OCI-LY3 (cell line): ENCODE measurements around the gene MIDN.

Source experiments
- H2AFZ ChIP-seq: fragments of 200-600, 300-600 bp; shearing (Covaris generic); 2 replicates; pipeline ENCODE4 v1.6.0; 2014; ENCODE audit warnings: antibody characterized with exemption, low read depth, low read length
- H3K27ac ChIP-seq: fragments of 200-600, 300-600 bp; sonication (generic); 2 replicates; pipeline ENCODE4 v1.5.1; 2014; ENCODE audit warnings: mild to moderate bottlenecking, low read length, moderate library complexity, mixed read lengths
- H3K27me3 ChIP-seq: fragments of 200-600, 300-600 bp; sonication (generic); 2 replicates; pipeline ENCODE4 v1.6.1; 2014; ENCODE audit warnings: low read depth, low read length, mixed read lengths
- H3K36me3 ChIP-seq: fragments of 200-600, 300-600 bp; sonication (generic); replicated peaks from 2 replicates; pipeline ENCODE3; 2014; ENCODE audit warnings: low read depth, low read length, mixed read lengths
- H3K4me1 ChIP-seq: fragments of 300-600, 200-600 bp; sonication (generic); 2 replicates; pipeline ENCODE4 v1.6.1; 2014; ENCODE audit warnings: low read length, mixed read lengths
- H3K4me2 ChIP-seq: fragments of 200-600, 300-600 bp; sonication (generic); 2 replicates; pipeline ENCODE4 v1.6.1; 2014; ENCODE audit warnings: low read length, mixed read lengths
- H3K4me3 ChIP-seq: fragments of 300-600, 200-600 bp; sonication (generic); 2 replicates; pipeline ENCODE4 v1.5.1; 2014; ENCODE audit warnings: antibody characterized with exemption, mild to moderate bottlenecking, low read length, moderate library complexity
- H3K79me2 ChIP-seq: fragments of 300-600, 200-600 bp; shearing (Covaris generic); 2 replicates; pipeline ENCODE4 v1.6.1; 2014; ENCODE audit warnings: mild to moderate bottlenecking, low read length, mixed read lengths
- H3K9ac ChIP-seq: fragments of 300-600, 200-600 bp; shearing (Covaris generic); 2 replicates; pipeline ENCODE4 v1.6.0; 2014; ENCODE audit warnings: mild to moderate bottlenecking, low read length, moderate library complexity
- H3K9me3 ChIP-seq: fragments of 200-600, 300-600 bp; shearing (Covaris generic); 2 replicates; pipeline ENCODE4 v1.6.1; 2014; ENCODE audit warnings: low read length, mixed read lengths; ENCODE audit not compliant: insufficient read depth
- H4K20me1 ChIP-seq: fragments of 200-600, 300-600 bp; sonication (generic); 2 replicates; pipeline ENCODE4 v1.6.1; 2016; ENCODE audit warnings: low read length, mixed read lengths; ENCODE audit not compliant: insufficient read depth
- EZH2phosphoT487 ChIP-seq: fragments of 200-600 bp; shearing (Covaris generic); IDR thresholded peaks from 2 replicates; pipeline ENCODE4 v1.6.1; 2018; ENCODE audit warnings: antibody characterized with exemption, mixed run types, low read depth
- TF ChIP-seq, protein P1 (sequence below): fragments of 200-600, 300-600 bp; sonication (generic); IDR thresholded peaks from 2 replicates; pipeline ENCODE4 v1.5.1; 2014; ENCODE audit warnings: antibody characterized with exemption, low read length, low read depth

MIDN gene

DNA sequence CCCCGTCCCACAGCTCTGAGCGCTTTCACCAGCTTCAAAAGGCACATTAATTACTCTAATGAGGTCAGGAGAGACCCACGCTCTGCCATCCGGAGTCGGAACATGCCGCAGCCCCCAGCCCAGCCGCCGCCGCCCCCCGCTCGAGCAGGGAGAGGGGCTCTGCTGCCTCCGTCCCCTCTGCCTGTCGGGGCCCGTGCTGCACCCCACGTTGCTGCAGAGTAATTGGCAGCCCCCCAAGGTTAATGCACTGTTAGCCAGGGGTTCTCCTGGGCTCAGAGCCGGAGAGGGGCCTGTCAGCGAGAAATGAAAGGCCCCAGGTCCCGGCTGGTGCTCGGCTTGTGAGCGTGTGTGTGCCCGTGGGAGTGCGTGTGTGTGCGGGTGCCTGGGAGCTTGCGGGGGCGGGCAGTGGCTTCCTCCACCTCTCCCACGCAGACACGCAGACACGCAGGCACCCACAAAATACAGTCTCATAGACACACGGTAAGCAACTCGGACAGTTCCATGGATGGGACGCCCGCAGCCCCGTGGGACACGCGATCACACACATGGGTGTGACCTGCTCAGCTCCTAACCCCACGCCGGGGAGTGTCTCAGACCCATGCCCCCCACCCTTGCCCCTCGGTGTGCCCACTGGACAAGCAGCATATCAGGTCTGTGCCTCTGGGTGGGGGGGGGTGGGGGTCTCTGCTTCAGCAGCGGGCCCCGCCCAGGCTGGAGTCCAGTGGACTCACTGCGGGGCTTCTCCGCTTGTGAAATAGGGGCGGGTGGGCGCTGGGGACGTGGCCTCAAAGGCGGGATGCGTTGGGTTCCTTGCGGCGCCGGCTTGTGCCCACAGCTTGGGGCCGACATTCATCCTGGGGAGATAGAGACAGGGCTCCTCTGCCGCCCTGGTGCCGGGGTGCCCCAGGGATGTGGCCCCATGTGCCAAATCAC, 32.5 kb downstream of the MIDN start:
- Histone ChIP-seq H3K27me3 (peaks cover 9% of the 10 kb centered on the region; the same call in 1 of the 2 replicates), H2AFZ (no peak overlapping the region), H3K79me2 (peaks cover 13% of the 10 kb centered on the region), H3K4me3 (no peak overlapping the region), H3K9ac (no peak overlapping the region), H4K20me1 (peaks cover 5% of the 10 kb centered on the region; the same call in 1 of the 2 replicates), H3K4me2 (no peak overlapping the region), H3K27ac (no peak overlapping the region), H3K36me3 (peaks cover 12% of the 10 kb centered on the region), H3K4me1 (peaks cover 9% of the 10 kb centered on the region), H3K9me3 (no peaks in the 10 kb centered on the region)
- no peak for TF ChIP-seq EZH2phosphoT487
- TF ChIP-seq, protein P1, sequence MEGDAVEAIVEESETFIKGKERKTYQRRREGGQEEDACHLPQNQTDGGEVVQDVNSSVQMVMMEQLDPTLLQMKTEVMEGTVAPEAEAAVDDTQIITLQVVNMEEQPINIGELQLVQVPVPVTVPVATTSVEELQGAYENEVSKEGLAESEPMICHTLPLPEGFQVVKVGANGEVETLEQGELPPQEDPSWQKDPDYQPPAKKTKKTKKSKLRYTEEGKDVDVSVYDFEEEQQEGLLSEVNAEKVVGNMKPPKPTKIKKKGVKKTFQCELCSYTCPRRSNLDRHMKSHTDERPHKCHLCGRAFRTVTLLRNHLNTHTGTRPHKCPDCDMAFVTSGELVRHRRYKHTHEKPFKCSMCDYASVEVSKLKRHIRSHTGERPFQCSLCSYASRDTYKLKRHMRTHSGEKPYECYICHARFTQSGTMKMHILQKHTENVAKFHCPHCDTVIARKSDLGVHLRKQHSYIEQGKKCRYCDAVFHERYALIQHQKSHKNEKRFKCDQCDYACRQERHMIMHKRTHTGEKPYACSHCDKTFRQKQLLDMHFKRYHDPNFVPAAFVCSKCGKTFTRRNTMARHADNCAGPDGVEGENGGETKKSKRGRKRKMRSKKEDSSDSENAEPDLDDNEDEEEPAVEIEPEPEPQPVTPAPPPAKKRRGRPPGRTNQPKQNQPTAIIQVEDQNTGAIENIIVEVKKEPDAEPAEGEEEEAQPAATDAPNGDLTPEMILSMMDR = no peak

DNA sequence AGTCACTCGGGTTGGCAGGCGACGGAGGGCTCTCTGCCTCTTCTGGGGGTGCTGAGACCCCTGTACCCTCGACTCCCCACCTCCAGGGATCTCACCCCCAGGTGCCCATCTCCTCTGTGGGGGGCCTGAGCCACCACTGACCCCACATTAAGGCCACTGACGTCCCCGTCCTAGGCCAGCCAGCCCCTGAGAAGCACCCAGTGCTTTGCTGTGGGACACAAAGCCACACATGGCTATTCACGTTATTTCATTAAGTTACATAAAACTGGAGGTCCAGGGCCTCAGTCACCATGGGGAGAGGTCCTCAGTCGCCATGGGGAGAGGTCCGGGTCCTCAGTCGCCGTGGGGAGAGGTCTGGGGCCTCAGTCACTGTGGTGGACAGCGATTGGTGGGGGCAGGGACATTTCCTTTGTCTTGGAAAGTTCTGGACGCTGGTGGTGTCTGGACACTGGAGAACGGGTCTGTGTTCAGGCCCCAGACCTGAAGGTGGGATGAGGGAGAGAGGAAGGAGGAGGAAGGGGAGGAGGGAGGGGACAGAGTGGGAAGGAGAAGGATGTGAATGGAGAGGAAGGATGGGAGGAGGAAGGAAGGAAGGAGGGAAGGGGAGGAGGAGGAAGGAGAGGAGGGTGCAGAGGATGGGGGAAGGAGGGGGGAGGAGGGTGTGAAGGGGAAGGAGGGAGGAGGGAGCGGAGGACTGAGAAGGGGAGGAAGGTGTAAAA, 33.3 kb downstream of the MIDN start:
- H3K4me3 ChIP-seq = no peak overlapping the region
- H3K4me1 ChIP-seq = peaks cover 3% of the 10 kb centered on the region
- peaks cover 5% of the 10 kb centered on the region for H3K79me2 ChIP-seq
- H3K27me3 ChIP-seq = peaks cover 9% of the 10 kb centered on the region; the same call in 1 of the 2 replicates
- H3K9ac ChIP-seq = no peak overlapping the region
- H4K20me1 ChIP-seq = peaks cover 5% of the 10 kb centered on the region; the same call in 1 of the 2 replicates
- no peak overlapping the region for H3K27ac ChIP-seq
- no peaks in the 10 kb centered on the region for H3K9me3 ChIP-seq
- peaks cover 12% of the 10 kb centered on the region for H3K36me3 ChIP-seq
- TF ChIP-seq, protein P1 = no peak
- no peak for TF ChIP-seq EZH2phosphoT487
- no peak overlapping the region for H3K4me2 ChIP-seq
- no peak overlapping the region for H2AFZ ChIP-seq

DNA sequence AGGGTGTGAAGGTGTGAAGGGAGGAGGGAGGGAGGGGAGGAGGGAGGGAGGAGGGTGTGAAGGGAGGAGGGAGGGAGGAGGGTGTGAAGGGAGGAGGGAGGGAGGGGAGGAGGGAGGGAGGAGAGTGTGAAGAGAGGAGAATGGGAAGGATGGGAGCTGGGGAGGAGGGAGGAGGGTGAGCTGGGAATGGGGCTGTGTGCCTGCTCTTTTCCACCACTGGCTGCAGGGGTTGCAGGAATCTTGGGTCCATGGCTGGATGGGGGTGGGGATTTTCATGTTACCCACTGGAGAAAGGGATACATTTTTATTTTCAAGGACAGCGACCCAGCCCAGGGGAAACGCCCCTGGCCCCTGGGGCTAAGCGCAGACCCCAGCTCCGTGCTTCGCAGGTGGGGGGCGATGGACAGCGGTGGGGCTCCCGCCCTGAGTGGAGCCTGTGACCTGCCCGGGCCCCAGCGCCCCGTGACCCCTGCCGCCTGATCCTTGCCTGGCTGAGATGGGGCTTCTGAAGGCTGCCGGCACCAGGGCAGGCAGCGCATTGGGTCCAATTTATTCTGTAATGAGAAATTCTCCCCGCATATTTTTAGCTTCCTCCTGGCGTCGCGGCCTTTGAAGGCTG, 34.3 kb downstream of the MIDN start:
- Histone ChIP-seq H4K20me1 (peaks cover 5% of the 10 kb centered on the region; the same call in 1 of the 2 replicates), H3K4me1 (no peaks in the 10 kb centered on the region), H3K4me2 (no peak overlapping the region), H3K9me3 (no peaks in the 10 kb centered on the region), H3K27me3 (peaks cover 9% of the 10 kb centered on the region; the same call in 1 of the 2 replicates), H3K79me2 (no peaks in the 10 kb centered on the region), H2AFZ (no peak overlapping the region), H3K36me3 (peaks cover 12% of the 10 kb centered on the region), H3K27ac (no peak overlapping the region), H3K4me3 (no peak overlapping the region), H3K9ac (no peak overlapping the region)
- no peak for TF ChIP-seq EZH2phosphoT487
- TF ChIP-seq, protein P1 = no peak
